Measurements from ENCODE around the gene RARRES2.

The RARRES2 gene

GRCh38 chr7:150338166-150338829 lies 3.1 kb downstream of the RARRES2 start:
- DNase-seq, result no peak
- no peak overlapping the region for H3K27ac ChIP-seq (ENCODE audit: low read length, poor library complexity, severe bottlenecking)
- no peak overlapping the region for H2AFZ ChIP-seq (ENCODE audit: low read depth, low read length)
- H2BK5ac ChIP-seq (ENCODE audit: low read depth, low read length, poor library complexity, severe bottlenecking), result no peak overlapping the region
- 71% methylated on average over 7 of the region's 11 CpGs for WGBS
- H2BK12ac ChIP-seq (ENCODE audit: low read length in 2 of 2), result no peak overlapping the region
- peaks cover 52 to 68% of the 10 kb centered on the region in 2 experiments for H3K27me3 ChIP-seq (ENCODE audit: control insufficient read depth in 1 of 2, insufficient read depth in 1 of 2, low read length in 2 of 2)
- peak overlapping the region; percentile 13 for H2BK120ac ChIP-seq (ENCODE audit: low read depth, low read length)
- H4K91ac ChIP-seq (ENCODE audit: low read length), result no peak overlapping the region
- no peak overlapping the region for H4K8ac ChIP-seq (ENCODE audit: low read length)
- H3K4me3 ChIP-seq (ENCODE audit: insufficient read depth in 1 of 2, low read depth in 1 of 2, low read length in 2 of 2), result no peak overlapping the region
- H3K4me2 ChIP-seq (ENCODE audit: low read length, poor library complexity, severe bottlenecking), result no peak overlapping the region
- H3K23ac ChIP-seq (ENCODE audit: low read length in 2 of 2), result peak overlapping the region in 1 of 2 experiments; percentile 91
- no peaks in the 10 kb centered on the region for H3K36me3 ChIP-seq (ENCODE audit: control insufficient read depth in 1 of 2, insufficient read depth in 2 of 2, low read depth in 1 of 2, low read length in 2 of 2)
- H3K14ac ChIP-seq (ENCODE audit: low read length in 2 of 2), result no peak overlapping the region
- H3K4me1 ChIP-seq (ENCODE audit: control insufficient read depth, insufficient read depth, low read depth, low read length), result peaks cover 22% of the 10 kb centered on the region
- H3K18ac ChIP-seq (ENCODE audit: low read depth in 1 of 2, low read length in 2 of 2), result no peak overlapping the region
- peaks cover 14% of the 10 kb centered on the region for H3K9me3 ChIP-seq (ENCODE audit: control insufficient read depth, low read length)
- no peak overlapping the region for H2AK5ac ChIP-seq (ENCODE audit: low read length, severe bottlenecking)
- no peak overlapping the region for H3K4ac ChIP-seq (ENCODE audit: low read depth in 1 of 2, low read length in 2 of 2)
- H3K79me1 ChIP-seq (replicated peaks; ENCODE audit: low read length, poor library complexity, severe bottlenecking), result no peaks in the 10 kb centered on the region
- no peak overlapping the region for H3K9ac ChIP-seq (ENCODE audit: low read length)
- peak overlapping the region; percentile 26 for H2BK15ac ChIP-seq (ENCODE audit: low read depth, poor library complexity, severe bottlenecking)

DNA sequence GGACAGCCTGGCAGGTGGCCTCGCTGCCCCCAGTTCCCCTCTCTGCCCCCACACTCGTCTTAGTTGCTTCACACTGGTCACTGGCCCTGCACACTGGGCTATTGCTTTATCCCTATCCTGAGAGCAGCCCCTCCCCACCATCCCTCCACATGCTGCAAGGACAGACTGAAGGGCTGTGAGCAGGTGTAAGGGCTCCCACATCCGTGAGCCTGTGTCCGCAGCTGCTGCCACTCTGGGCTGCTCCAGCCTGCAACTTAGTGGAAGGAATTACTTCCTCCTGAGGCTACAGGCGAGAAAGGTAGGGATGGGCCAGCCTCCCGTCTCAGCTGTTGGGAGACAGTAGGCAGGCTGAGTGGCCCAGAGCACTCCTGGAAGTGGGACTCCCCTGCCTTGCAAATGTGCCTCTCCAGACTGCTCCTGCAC lies 3.8 kb downstream of the RARRES2 start:
- Histone ChIP-seq H3K4ac (ENCODE audit: low read depth in 1 of 2, low read length in 2 of 2) (no peak overlapping the region), H3K4me1 (ENCODE audit: control insufficient read depth, insufficient read depth, low read depth, low read length) (peaks cover 22% of the 10 kb centered on the region), H3K27me3 (ENCODE audit: control insufficient read depth in 1 of 2, insufficient read depth in 1 of 2, low read length in 2 of 2) (peaks cover 48 to 62% of the 10 kb centered on the region in 2 experiments), H3K4me3 (ENCODE audit: insufficient read depth in 1 of 2, low read depth in 1 of 2, low read length in 2 of 2) (no peak overlapping the region), H3K9me3 (ENCODE audit: control insufficient read depth, low read length) (peaks cover 8% of the 10 kb centered on the region), H3K79me1 (replicated peaks; ENCODE audit: low read length, poor library complexity, severe bottlenecking) (no peaks in the 10 kb centered on the region), H2AK5ac (ENCODE audit: low read length, severe bottlenecking) (no peak overlapping the region), H4K91ac (ENCODE audit: low read length) (no peak overlapping the region), H2BK12ac (ENCODE audit: low read length in 2 of 2) (no peak overlapping the region), H3K23ac (ENCODE audit: low read length in 2 of 2) (no peak overlapping the region), H3K14ac (ENCODE audit: low read length in 2 of 2) (no peak overlapping the region), H3K4me2 (ENCODE audit: low read length, poor library complexity, severe bottlenecking) (no peak overlapping the region), H3K27ac (ENCODE audit: low read length, poor library complexity, severe bottlenecking) (no peak overlapping the region), H3K9ac (ENCODE audit: low read length) (no peak overlapping the region), H2BK5ac (ENCODE audit: low read depth, low read length, poor library complexity, severe bottlenecking) (no peak overlapping the region), H3K36me3 (ENCODE audit: control insufficient read depth in 1 of 2, insufficient read depth in 2 of 2, low read depth in 1 of 2, low read length in 2 of 2) (no peaks in the 10 kb centered on the region), H2BK15ac (ENCODE audit: low read depth, poor library complexity, severe bottlenecking) (no peak overlapping the region), H2BK120ac (ENCODE audit: low read depth, low read length) (peak overlapping the region; percentile 13), H3K18ac (ENCODE audit: low read depth in 1 of 2, low read length in 2 of 2) (no peak overlapping the region), H2AFZ (ENCODE audit: low read depth, low read length) (no peak overlapping the region), H4K8ac (ENCODE audit: low read length) (no peak overlapping the region)
- 83% methylated on average over 6 of the region's 6 CpGs for WGBS
- no peak for DNase-seq

GRCh38 chr7:150337179-150337578 lies 4.2 kb downstream of the RARRES2 start:
- DNase-seq, result no peak
- H3K4me2 ChIP-seq (ENCODE audit: low read length, poor library complexity, severe bottlenecking), result no peak overlapping the region
- 93% methylated on average over 18 of the region's 18 CpGs for WGBS

DNA sequence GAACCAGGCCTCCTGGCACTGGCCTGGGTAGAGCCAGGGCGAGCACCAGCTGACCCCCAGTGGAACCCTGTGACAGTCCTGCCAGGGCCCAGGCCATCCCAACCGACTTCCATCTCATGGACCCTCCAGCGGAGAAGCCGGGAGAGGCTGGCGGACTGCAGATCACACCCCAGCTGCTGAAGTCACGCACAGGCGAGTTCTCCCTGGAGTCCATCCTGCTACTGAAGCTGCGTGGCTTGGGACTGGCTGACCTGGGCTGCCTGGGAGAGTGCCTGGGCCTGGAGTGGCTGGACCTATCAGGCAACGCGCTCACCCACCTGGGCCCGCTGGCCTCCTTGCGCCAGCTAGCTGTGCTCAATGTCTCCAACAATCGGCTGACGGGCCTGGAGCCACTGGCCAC lies 4.7 kb downstream of the RARRES2 start:
- no peak overlapping the region for H4K8ac ChIP-seq (ENCODE audit: low read length)
- peaks cover 41 to 53% of the 10 kb centered on the region in 2 experiments for H3K27me3 ChIP-seq (ENCODE audit: control insufficient read depth in 1 of 2, insufficient read depth in 1 of 2, low read length in 2 of 2)
- H2AFZ ChIP-seq (ENCODE audit: low read depth, low read length), result no peak overlapping the region
- no peak overlapping the region for H3K23ac ChIP-seq (ENCODE audit: low read length in 2 of 2)
- peak overlapping the region in 1 of 2 experiments; percentile 60 for H2BK12ac ChIP-seq (ENCODE audit: low read length in 2 of 2)
- H3K4me1 ChIP-seq (ENCODE audit: control insufficient read depth, insufficient read depth, low read depth, low read length), result peaks cover 22% of the 10 kb centered on the region
- no peaks in the 10 kb centered on the region for H3K36me3 ChIP-seq (ENCODE audit: control insufficient read depth in 1 of 2, insufficient read depth in 2 of 2, low read depth in 1 of 2, low read length in 2 of 2)
- no peak overlapping the region for H3K27ac ChIP-seq (ENCODE audit: low read length, poor library complexity, severe bottlenecking)
- no peaks in the 10 kb centered on the region for H3K79me1 ChIP-seq (replicated peaks; ENCODE audit: low read length, poor library complexity, severe bottlenecking)
- H3K14ac ChIP-seq (ENCODE audit: low read length in 2 of 2), result peak overlapping the region in 1 of 2 experiments; percentile 35
- H3K4me3 ChIP-seq (ENCODE audit: insufficient read depth in 1 of 2, low read depth in 1 of 2, low read length in 2 of 2), result no peak overlapping the region
- no peak overlapping the region for H3K4ac ChIP-seq (ENCODE audit: low read depth in 1 of 2, low read length in 2 of 2)
- H2AK5ac ChIP-seq (ENCODE audit: low read length, severe bottlenecking), result no peak overlapping the region
- H3K18ac ChIP-seq (ENCODE audit: low read depth in 1 of 2, low read length in 2 of 2), result peak overlapping the region in 1 of 2 experiments; percentile 18
- no peak for DNase-seq
- H3K9me3 ChIP-seq (ENCODE audit: control insufficient read depth, low read length), result no peaks in the 10 kb centered on the region
- H2BK15ac ChIP-seq (ENCODE audit: low read depth, poor library complexity, severe bottlenecking), result peak overlapping the region; percentile 6
- 94% methylated on average over 14 of the region's 14 CpGs for WGBS
- H3K4me2 ChIP-seq (ENCODE audit: low read length, poor library complexity, severe bottlenecking), result no peak overlapping the region
- no peak overlapping the region for H2BK120ac ChIP-seq (ENCODE audit: low read depth, low read length)
- H3K9ac ChIP-seq (ENCODE audit: low read length), result no peak overlapping the region
- no peak overlapping the region for H2BK5ac ChIP-seq (ENCODE audit: low read depth, low read length, poor library complexity, severe bottlenecking)
- peak overlapping the region; percentile 25 for H4K91ac ChIP-seq (ENCODE audit: low read length)

More at GRCh38 chr7:150337179-150337578, 4.2 kb downstream of the RARRES2 start:
- Histone ChIP-seq H3K4ac (ENCODE audit: low read depth in 1 of 2, low read length in 2 of 2) (no peak overlapping the region), H3K9ac (ENCODE audit: low read length) (no peak overlapping the region), H2BK120ac (ENCODE audit: low read depth, low read length) (no peak overlapping the region), H3K23ac (ENCODE audit: low read length in 2 of 2) (no peak overlapping the region), H3K9me3 (ENCODE audit: control insufficient read depth, low read length) (peaks cover 3% of the 10 kb centered on the region), H4K8ac (ENCODE audit: low read length) (no peak overlapping the region), H3K4me3 (ENCODE audit: insufficient read depth in 1 of 2, low read depth in 1 of 2, low read length in 2 of 2) (no peak overlapping the region), H3K14ac (ENCODE audit: low read length in 2 of 2) (no peak overlapping the region), H3K36me3 (ENCODE audit: control insufficient read depth in 1 of 2, insufficient read depth in 2 of 2, low read depth in 1 of 2, low read length in 2 of 2) (no peaks in the 10 kb centered on the region), H2AK5ac (ENCODE audit: low read length, severe bottlenecking) (no peak overlapping the region), H2BK5ac (ENCODE audit: low read depth, low read length, poor library complexity, severe bottlenecking) (no peak overlapping the region), H3K79me1 (replicated peaks; ENCODE audit: low read length, poor library complexity, severe bottlenecking) (no peaks in the 10 kb centered on the region), H2AFZ (ENCODE audit: low read depth, low read length) (no peak overlapping the region), H3K27ac (ENCODE audit: low read length, poor library complexity, severe bottlenecking) (no peak overlapping the region), H2BK12ac (ENCODE audit: low read length in 2 of 2) (peak overlapping the region in 1 of 2 experiments; percentile 24), H2BK15ac (ENCODE audit: low read depth, poor library complexity, severe bottlenecking) (no peak overlapping the region), H3K27me3 (ENCODE audit: control insufficient read depth in 1 of 2, insufficient read depth in 1 of 2, low read length in 2 of 2) (peaks cover 43 to 57% of the 10 kb centered on the region in 2 experiments), H3K18ac (ENCODE audit: low read depth in 1 of 2, low read length in 2 of 2) (no peak overlapping the region), H4K91ac (ENCODE audit: low read length) (peak overlapping the region; percentile 25), H3K4me1 (ENCODE audit: control insufficient read depth, insufficient read depth, low read depth, low read length) (peaks cover 22% of the 10 kb centered on the region)

All from mesenchymal stem cell (in vitro differentiated cells and primary cell).